Right lobe of liver (tissue), 4 donors: ENCODE results near the gene ZCCHC7.

Experiments used
- POLR2A ChIP-seq: fragments of 450-650 bp; IDR thresholded peaks from one replicate; pipeline ENCODE4 v1.6.1; 2017; ENCODE audit warnings: antibody characterized with exemption, mild to moderate bottlenecking
- TF ChIP-seq, protein P1 (sequence below), 4 donors: fragments of 200-600 bp in 3 of 4; fragments of 450-650 bp in 1 of 4; IDR thresholded peaks; one replicate each; pipeline versions ENCODE4 v1.5.1 to v1.8.0; 2016 to 2022; ENCODE audit warnings: antibody characterized with exemption in 4 of 4, mild to moderate bottlenecking in 2 of 4
- donor health status: DM: no; HTN: no; CAD: no.
- donor health status: DM: no; HTN: no; CAD: no.
- donor health status: DM: no; HTN: yes; CAD: no.

DNA sequence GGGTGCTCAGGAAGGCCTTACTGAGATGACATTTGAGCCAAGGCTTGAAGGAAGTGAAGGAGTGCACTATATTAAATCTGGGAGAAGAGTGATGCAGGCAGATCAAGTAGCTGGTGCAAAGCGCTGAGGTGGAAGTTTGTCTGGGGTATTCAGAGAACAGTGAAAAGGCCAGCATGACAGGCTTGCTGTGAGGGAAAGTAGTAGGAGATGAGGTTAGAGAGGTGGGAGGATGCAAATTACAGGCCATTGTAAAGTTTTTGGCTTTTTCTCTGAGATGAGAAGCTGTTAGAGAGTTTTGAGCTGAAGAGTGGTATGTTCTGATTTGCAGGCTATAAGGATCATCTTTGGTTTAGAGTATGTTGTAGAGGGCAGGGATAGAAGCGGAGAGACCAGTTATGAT lies 221.3 kb downstream of the ZCCHC7 start:
- no peak for TF ChIP-seq POLR2A
- TF ChIP-seq, protein P1, sequence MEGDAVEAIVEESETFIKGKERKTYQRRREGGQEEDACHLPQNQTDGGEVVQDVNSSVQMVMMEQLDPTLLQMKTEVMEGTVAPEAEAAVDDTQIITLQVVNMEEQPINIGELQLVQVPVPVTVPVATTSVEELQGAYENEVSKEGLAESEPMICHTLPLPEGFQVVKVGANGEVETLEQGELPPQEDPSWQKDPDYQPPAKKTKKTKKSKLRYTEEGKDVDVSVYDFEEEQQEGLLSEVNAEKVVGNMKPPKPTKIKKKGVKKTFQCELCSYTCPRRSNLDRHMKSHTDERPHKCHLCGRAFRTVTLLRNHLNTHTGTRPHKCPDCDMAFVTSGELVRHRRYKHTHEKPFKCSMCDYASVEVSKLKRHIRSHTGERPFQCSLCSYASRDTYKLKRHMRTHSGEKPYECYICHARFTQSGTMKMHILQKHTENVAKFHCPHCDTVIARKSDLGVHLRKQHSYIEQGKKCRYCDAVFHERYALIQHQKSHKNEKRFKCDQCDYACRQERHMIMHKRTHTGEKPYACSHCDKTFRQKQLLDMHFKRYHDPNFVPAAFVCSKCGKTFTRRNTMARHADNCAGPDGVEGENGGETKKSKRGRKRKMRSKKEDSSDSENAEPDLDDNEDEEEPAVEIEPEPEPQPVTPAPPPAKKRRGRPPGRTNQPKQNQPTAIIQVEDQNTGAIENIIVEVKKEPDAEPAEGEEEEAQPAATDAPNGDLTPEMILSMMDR (IDR thresholded peaks at IDR 0.05) = no peak
